Endothelial cell of umbilical vein (primary cell): ENCODE results near the gene EEA1. TPM values are rescaled to one million over a fixed set of nuclear protein-coding genes. Genes with fewer than 3 reads are reported as not detected.

Experiments
- BruUV-seq: library from RNA; stranded (reverse); fragments of 400-500 nt; replicated peaks from 2 replicates; lab custom pipeline; 2021; lab: Mats Ljungman, UMichigan
- CTCF ChIA-PET: fragments of 300-600, 350-600 bp; sonication (Branson Sonifier 250); formaldehyde crosslinking; loops from one replicate; lab custom pipeline; 2021; ENCODE audit warnings: antibody characterized with exemption, inconsistent platforms; lab: Charles Lee
- POLR2A ChIA-PET: fragments of 300-600, 350-600 bp; sonication (Branson Sonifier 250); formaldehyde crosslinking; loops from one replicate; lab custom pipeline; 2021; ENCODE audit warnings: antibody characterized with exemption, inconsistent platforms; lab: Charles Lee
- DNase-seq: peaks from one replicate; pipeline ENCODE4 v3.0.0-alpha.2; 2011; ENCODE audit warnings: low read depth, low spot score
- FAIRE-seq: peaks from 2 replicates; lab custom pipeline; 2011; peaks lifted over from hg19 to GRCh38; lab: Jason Lieb, UNC
- H2AFZ ChIP-seq: 2 replicates; pipeline ENCODE4 v1.6.0; 2012; ENCODE audit warnings: low read depth, low read length, control low read depth, inconsistent platforms
- H3K27ac ChIP-seq: 2 replicates; pipeline ENCODE4 v1.5.1; 2011; ENCODE audit warnings: low read depth, mild to moderate bottlenecking, control low read depth, low read length, moderate library complexity; ENCODE audit not compliant: insufficient read depth
- H3K27me3 ChIP-seq, 2 experiments: 2 replicates each; pipeline versions ENCODE4 v1.6.0 to v1.6.1; 2011; ENCODE audit warnings: low read length in 2 of 2, mixed read lengths in 1 of 2; ENCODE audit not compliant: control insufficient read depth in 2 of 2, insufficient read depth in 2 of 2
- H3K36me3 ChIP-seq, 2 experiments: 2 replicates in 1 of 2; 3 replicates in 1 of 2; pipeline ENCODE4 v1.5.1; 2011; ENCODE audit warnings: low read length in 2 of 2, mild to moderate bottlenecking in 1 of 2, moderate library complexity in 1 of 2; ENCODE audit not compliant: control insufficient read depth in 2 of 2, insufficient read depth in 2 of 2; ENCODE audit errors: extremely low read depth in 1 of 2
- H3K4me1 ChIP-seq: 3 replicates; pipeline ENCODE4 v1.5.1; 2011; ENCODE audit warnings: mild to moderate bottlenecking, low read length; ENCODE audit not compliant: control insufficient read depth, insufficient read depth; ENCODE audit errors: extremely low read depth
- H3K4me2 ChIP-seq: 2 replicates; pipeline ENCODE4 v1.6.1; 2011; ENCODE audit warnings: low read length, control low read depth, mixed read lengths; ENCODE audit not compliant: insufficient read depth
- H3K4me3 ChIP-seq, 3 experiments: fragments of 200-600 bp in 1 of 3; sonication (generic), shearing (Covaris generic) in 1 of 3; replicated peaks in 1 of 3; 2 replicates each; pipeline ENCODE4 v1.5.1; 2011 to 2016; ENCODE audit warnings: control low read depth in 3 of 3, low read length in 3 of 3, mild to moderate bottlenecking in 2 of 3, inconsistent platforms in 1 of 3, low read depth in 1 of 3, moderate library complexity in 1 of 3; ENCODE audit not compliant: insufficient read depth in 1 of 3
- H3K79me2 ChIP-seq: 2 replicates; pipeline ENCODE4 v1.6.0; 2012; ENCODE audit warnings: low read length, inconsistent platforms; ENCODE audit not compliant: control insufficient read depth, insufficient read depth
- H3K9ac ChIP-seq: replicated peaks from 2 replicates; pipeline ENCODE3; 2011; ENCODE audit warnings: low read length, control low read depth; ENCODE audit not compliant: insufficient read depth; ENCODE audit errors: extremely low read depth
- H3K9me1 ChIP-seq: replicated peaks from 3 replicates; pipeline ENCODE4 v1.6.0; 2011; ENCODE audit warnings: mild to moderate bottlenecking, low read length; ENCODE audit not compliant: control insufficient read depth, insufficient read depth; ENCODE audit errors: extremely low read depth
- H3K9me3 ChIP-seq: replicated peaks from 2 replicates; pipeline ENCODE4 v1.5.1; 2012; ENCODE audit warnings: low read length, inconsistent platforms; ENCODE audit not compliant: control insufficient read depth, insufficient read depth
- H4K20me1 ChIP-seq: replicated peaks from 2 replicates; pipeline ENCODE3; 2011; ENCODE audit warnings: mild to moderate bottlenecking, low read length; ENCODE audit not compliant: control insufficient read depth, insufficient read depth; ENCODE audit errors: extremely low read depth
- CTCF ChIP-seq, 2 donors: IDR thresholded peaks; 1 replicate in 1 of 2; 2 replicates in 1 of 2; pipeline ENCODE4 v1.5.1; 2011; ENCODE audit warnings: low read length in 2 of 2, mild to moderate bottlenecking in 2 of 2, moderate library complexity in 2 of 2, control low read depth in 1 of 2, inconsistent platforms in 1 of 2, low read depth in 1 of 2; ENCODE audit not compliant: insufficient read depth in 1 of 2; ENCODE audit errors: extremely low read depth in 1 of 2
- EZH2 ChIP-seq: IDR thresholded peaks from 2 replicates; pipeline ENCODE4 v1.6.1; 2012; ENCODE audit warnings: borderline replicate concordance, low read depth, mild to moderate bottlenecking, moderate library complexity, low read length, inconsistent platforms; ENCODE audit not compliant: severe bottlenecking
- FOS ChIP-seq: IDR thresholded peaks from 2 replicates; pipeline ENCODE4 v1.6.1; 2011; ENCODE audit warnings: mild to moderate bottlenecking, low read length, moderate library complexity, borderline replicate concordance; ENCODE audit not compliant: insufficient read depth
- GATA2 ChIP-seq: IDR thresholded peaks from 2 replicates; pipeline ENCODE4 v1.7.0; 2011; ENCODE audit warnings: low read depth, mild to moderate bottlenecking, moderate library complexity, mixed read lengths, low read length; ENCODE audit not compliant: insufficient read length, insufficient read depth
- JUN ChIP-seq: IDR thresholded peaks from 2 replicates; pipeline ENCODE4 v1.6.1; 2011; ENCODE audit warnings: borderline replicate concordance, low read depth; ENCODE audit not compliant: insufficient read length, insufficient read depth
- MYC ChIP-seq: IDR thresholded peaks from one replicate; pipeline ENCODE4 v1.6.1; 2011; ENCODE audit warnings: mild to moderate bottlenecking, low read depth, low read length
- POLR2A ChIP-seq: IDR thresholded peaks from 2 replicates; pipeline ENCODE4 v1.6.1; 2012; ENCODE audit warnings: low read depth, mild to moderate bottlenecking, control low read depth, low read length
- POLR2AphosphoS5 ChIP-seq: IDR thresholded peaks from 2 replicates; pipeline ENCODE4 v1.6.1; 2012; ENCODE audit warnings: low read depth, mild to moderate bottlenecking, control low read depth, low read length, moderate library complexity; ENCODE audit not compliant: insufficient read depth
- dilution Hi-C: fragments of 300-500 bp; cut with MboI; formaldehyde crosslinking; loops from one replicate; pipeline ENCODE4 v1.15.0; 2019; ENCODE audit warnings: low sequenced_read_pairs; ENCODE audit not compliant: extremely low pct_ligation_motif_present
- intact Hi-C: fragments of 100-400 bp; cut with micrococcal nuclease; formaldehyde crosslinking; loops from one replicate; pipeline ENCODE4 v1.10.0; 2022
- polyA plus RNA-seq, 4 experiments: library from polyadenylated mRNA; depleted of rRNA in 3 of 4; stranded (reverse) in 3 of 4; unstranded in 1 of 4; fragments of >200 nt; gene quantifications; 2 replicates each; pipeline versions ENCODE4 v1.2.1 to v1.2.3, GENCODE V29; 2011 to 2012; ENCODE audit warnings: missing spikeins in 1 of 4
- total RNA-seq: library from RNA; stranded (reverse); gene quantifications from 2 replicates; pipeline ENCODE4 v1.2.3, GENCODE V29; 2021
- TF ChIP-seq, protein P1 (sequence below): IDR thresholded peaks from 2 replicates; pipeline ENCODE4 v1.6.1; 2011; ENCODE audit not compliant: insufficient read depth, insufficient read length

EEA1 gene
- total and polyA plus RNA-seq, 2 donors (not counting 3 experiments of a cell fraction or from before 2014, with no cell fraction given) = 2.6 to 38.8 TPM

- ChIA-PET CTCF (interaction anchor here (0.6 kb wide), 1 partner anchor 50 kb away, joined by 4 read pairs; no protein-coding TSS in a partner anchor), POLR2A (no interaction called here)
- Histone ChIP-seq H3K9ac (no peak overlapping the region), H3K4me2 (no peak overlapping the region), H4K20me1 (no peaks in the 10 kb centered on the region), H3K27ac (no peak overlapping the region), H3K9me1 (no peaks in the 10 kb centered on the region), H2AFZ (no peak overlapping the region), H3K9me3 (no peaks in the 10 kb centered on the region), H3K79me2 (no peaks in the 10 kb centered on the region), H3K27me3 (no peaks in the 10 kb centered on the region), H3K4me3 (no peak overlapping the region), H3K36me3 (no peaks in the 10 kb centered on the region), H3K4me1 (no peaks in the 10 kb centered on the region)
- intact Hi-C loops = no loop called here
- FAIRE-seq (no peak), DNase-seq (no peak)
- dilution Hi-C loops = no loop called here
- TF ChIP-seq GATA2 (no peak), POLR2A (no peak), EZH2 (no peak), POLR2AphosphoS5 (no peak)
- TF ChIP-seq, protein P1, sequence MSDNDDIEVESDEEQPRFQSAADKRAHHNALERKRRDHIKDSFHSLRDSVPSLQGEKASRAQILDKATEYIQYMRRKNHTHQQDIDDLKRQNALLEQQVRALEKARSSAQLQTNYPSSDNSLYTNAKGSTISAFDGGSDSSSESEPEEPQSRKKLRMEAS = no peak
- no TSS peak for BruUV-seq
Observed at GRCh38 chr12:92949466-92949865, 20.4 kb upstream of the EEA1 start.

DNA sequence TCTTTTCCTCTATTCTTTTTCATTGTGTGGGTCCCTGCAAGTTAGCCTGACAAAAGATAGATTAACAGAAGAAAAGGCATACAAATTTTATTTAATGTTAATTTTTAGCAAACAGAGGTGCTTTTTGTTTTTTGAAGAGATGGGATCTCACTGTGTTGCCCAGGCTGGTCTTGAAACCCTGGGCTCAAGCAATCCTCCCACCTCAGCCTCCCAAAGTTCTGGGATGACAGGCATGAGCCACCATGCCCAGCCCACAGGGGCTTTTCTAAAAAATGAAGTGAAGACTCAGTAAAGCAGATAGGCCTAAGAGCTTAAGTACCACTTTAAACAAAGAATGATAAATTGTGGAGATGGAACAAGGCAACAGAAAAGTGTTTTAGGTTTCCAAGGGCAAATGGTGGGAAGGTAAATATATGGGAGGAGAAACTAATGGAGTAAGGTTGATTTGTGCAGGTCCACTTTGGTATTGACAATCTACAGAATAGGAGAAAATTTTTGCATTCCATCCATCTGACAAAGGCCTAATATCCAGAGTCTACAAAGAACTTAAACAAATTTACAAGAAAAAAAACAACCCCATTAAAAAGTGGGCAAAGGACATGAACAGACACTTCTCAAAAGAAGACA, 18.6 kb upstream of the EEA1 start:
- no peaks in the 10 kb centered on the region for H4K20me1 ChIP-seq
- no peak overlapping the region for H3K27ac ChIP-seq
- POLR2A ChIA-PET = no interaction called here
- intact Hi-C loops (no loop called here), dilution Hi-C loops (no loop called here)
- no peaks in the 10 kb centered on the region for H3K27me3 ChIP-seq
- no peak overlapping the region for H3K4me2 ChIP-seq
- H3K36me3 ChIP-seq = no peaks in the 10 kb centered on the region
- DNase-seq = no peak
- no peak for FAIRE-seq
- CTCF ChIA-PET = interaction anchor here (0.8 to 1.1 kb wide), 2 partner anchors 48 to 426 kb away, joined by 3 to 4 read pairs; no protein-coding TSS in a partner anchor
- H2AFZ ChIP-seq = no peak overlapping the region
- no TSS peak for BruUV-seq
- H3K4me1 ChIP-seq = no peaks in the 10 kb centered on the region
- TF ChIP-seq POLR2A (no peak), MYC (no peak), EZH2 (no peak), FOS (no peak), JUN (no peak), POLR2AphosphoS5 (no peak), CTCF (IDR thresholded peaks at IDR 0.05; ENCODE audit: extremely low read depth in 1 of 2, insufficient read depth in 1 of 2, low read depth in 1 of 2, low read length in 2 of 2) (no peak), GATA2 (no peak)
- TF ChIP-seq, protein P1 = no peak
- no peaks in the 10 kb centered on the region for H3K9me1 ChIP-seq
- no peak overlapping the region for H3K9ac ChIP-seq
- H3K4me3 ChIP-seq = no peak overlapping the region
- H3K9me3 ChIP-seq = no peaks in the 10 kb centered on the region
- H3K79me2 ChIP-seq = no peaks in the 10 kb centered on the region
